A549 (cell line): Measurements from ENCODE around the gene ROR1. TPM values are rescaled to one million over a fixed set of nuclear protein-coding genes. Genes with fewer than 3 reads are reported as not detected.

Source experiments
- ATAC-seq, 2 experiments: fragments of 200-7000 bp in 1 of 2; fragments of >200 bp in 1 of 2; cut with Nextera tagmentation in 1 of 2; cut with Tn5 transposase in 1 of 2; 3 replicates each; pipeline versions ENCODE4 v1.8.0 to v1.9.1; 2018 to 2020; ENCODE audit warnings: mild to moderate bottlenecking in 1 of 2, moderate library complexity in 1 of 2
- CTCF ChIA-PET: fragments of 300-600 bp; sonication (Branson Sonifier 250); formaldehyde crosslinking; extraction: SDS; loops from one replicate; lab custom pipeline; 2021; ENCODE audit warnings: antibody characterized with exemption, inconsistent platforms; lab: Yijun Ruan, JAX
- POLR2A ChIA-PET: fragments of 350-600 bp; formaldehyde crosslinking; extraction: SDS; loops from one replicate; lab custom pipeline; 2021; ENCODE audit warnings: antibody characterized with exemption, inconsistent platforms; lab: Yijun Ruan, JAX
- DNase-seq, 2 experiments: peaks; one replicate each; pipeline versions ENCODE4 v3.0.0 to v3.0.0-alpha.2; 2011 to 2016; ENCODE audit warnings: low read depth in 1 of 2, low spot score in 1 of 2
- FAIRE-seq: peaks from 2 replicates; lab custom pipeline; 2011; peaks lifted over from hg19 to GRCh38; lab: Jason Lieb, UNC
- H3K27ac ChIP-seq, 2 experiments: fragments of >200 bp; sonication (Bioruptor Twin); formaldehyde crosslinking; 3 replicates each; pipeline ENCODE4 v1.5.1; 2016 to 2017
- H3K4me1 ChIP-seq: fragments of >200 bp; sonication (Bioruptor Twin); formaldehyde crosslinking; 3 replicates; pipeline ENCODE4 v1.6.1; 2016
- H3K4me2 ChIP-seq: fragments of >200 bp; sonication (Bioruptor Twin); formaldehyde crosslinking; 3 replicates; pipeline ENCODE4 v1.6.1; 2016
- H3K4me3 ChIP-seq: fragments of >200 bp; sonication (Bioruptor Twin); formaldehyde crosslinking; 3 replicates; pipeline ENCODE4 v1.5.1; 2016
- H3K9me3 ChIP-seq: fragments of >200 bp; sonication (Bioruptor Twin); formaldehyde crosslinking; 3 replicates; pipeline ENCODE4 v1.6.1; 2016
- BCL3 ChIP-seq: fragments of >200 bp; sonication (Bioruptor Twin); formaldehyde crosslinking; IDR thresholded peaks from 3 replicates; pipeline ENCODE4 v1.6.1; 2016
- CBX8 ChIP-seq: fragments of 200-600 bp; sonication (generic); IDR thresholded peaks from 2 replicates; pipeline ENCODE4 v1.6.1; 2016
- CEBPB ChIP-seq, 2 experiments: fragments of >200 bp in 1 of 2; sonication (Bioruptor Twin) in 1 of 2; formaldehyde crosslinking in 1 of 2; IDR thresholded peaks; 2 replicates each; pipeline ENCODE4 v1.6.1; 2012 to 2016
- CHD4 ChIP-seq: fragments of 200-600 bp; sonication (generic); IDR thresholded peaks from 2 replicates; pipeline ENCODE4 v1.6.1; 2016; ENCODE audit warnings: antibody characterized with exemption, mild to moderate bottlenecking, borderline replicate concordance
- CTCF ChIP-seq: fragments of >200 bp; sonication (Bioruptor Twin); formaldehyde crosslinking; IDR thresholded peaks from 3 replicates; pipeline ENCODE4 v1.5.1; 2016
- E2F6 ChIP-seq: IDR thresholded peaks from 2 replicates; pipeline ENCODE4 v1.6.1; 2012; ENCODE audit warnings: low read depth, borderline replicate concordance
- EP300 ChIP-seq, 2 experiments: fragments of >200 bp; sonication (Bioruptor Twin); formaldehyde crosslinking; IDR thresholded peaks; 2 replicates in 1 of 2; 3 replicates in 1 of 2; pipeline ENCODE4 v1.6.1; 2016 to 2017
- ESRRA ChIP-seq: fragments of 150-350 bp; IDR thresholded peaks from 2 replicates; pipeline ENCODE4 v1.6.1; 2014; ENCODE audit warnings: mild to moderate bottlenecking, low read length, borderline replicate concordance
- FOXS1 ChIP-seq: fragments of 250-450 bp; sonication (Bioruptor Pico); IDR thresholded peaks from 2 replicates; pipeline ENCODE4 v1.5.0; 2020; ENCODE audit warnings: mild to moderate bottlenecking, moderate library complexity
- HDAC2 ChIP-seq: fragments of 200-600 bp; sonication (generic); IDR thresholded peaks from 2 replicates; pipeline ENCODE4 v1.6.1; 2016
- HOXA7 ChIP-seq: fragments of 250-450 bp; sonication (Bioruptor Pico); IDR thresholded peaks from 2 replicates; pipeline ENCODE4 v1.5.0; 2020; ENCODE audit warnings: mild to moderate bottlenecking, moderate library complexity
- HOXB13 ChIP-seq: fragments of 250-450 bp; sonication (Bioruptor Pico); IDR thresholded peaks from 2 replicates; pipeline ENCODE4 v1.5.0; 2020; ENCODE audit warnings: low read depth, mild to moderate bottlenecking, moderate library complexity
- JUN ChIP-seq, 2 experiments: fragments of >200 bp; sonication (Bioruptor Twin); formaldehyde crosslinking; IDR thresholded peaks; 2 replicates in 1 of 2; 3 replicates in 1 of 2; pipeline ENCODE4 v1.6.1; 2016 to 2017
- MAFK ChIP-seq: fragments of 450-650 bp; IDR thresholded peaks from 2 replicates; pipeline ENCODE4 v1.6.1; 2014; ENCODE audit not compliant: partially characterized antibody
- MYC ChIP-seq: IDR thresholded peaks from 2 replicates; pipeline ENCODE4 v1.6.1; 2012; ENCODE audit warnings: mild to moderate bottlenecking, inconsistent platforms, low read length, improper control_type of control experiment, borderline replicate concordance
- NR3C1 ChIP-seq: fragments of >200 bp; sonication (Bioruptor Twin); formaldehyde crosslinking; IDR thresholded peaks from 3 replicates; pipeline ENCODE4 v1.6.1; 2017
- PBX3 ChIP-seq: IDR thresholded peaks from 2 replicates; pipeline ENCODE4 v1.6.1; 2012
- PHF8 ChIP-seq: fragments of 200-600 bp; sonication (generic); IDR thresholded peaks from 2 replicates; pipeline ENCODE4 v1.6.1; 2016; ENCODE audit warnings: low read depth, mild to moderate bottlenecking, antibody characterized with exemption, moderate library complexity, borderline replicate concordance
- POLR2A ChIP-seq: IDR thresholded peaks from 2 replicates; pipeline ENCODE4 v1.6.1; 2012; ENCODE audit warnings: mild to moderate bottlenecking, low read length
- RAD21 ChIP-seq, 2 experiments: fragments of >200 bp in 1 of 2; sonication (Bioruptor Twin) in 1 of 2; formaldehyde crosslinking in 1 of 2; IDR thresholded peaks in 1 of 2; conservative IDR thresholded peaks in 1 of 2; 2 replicates in 1 of 2; 3 replicates in 1 of 2; pipeline ENCODE4 v1.6.1; 2012 to 2018; ENCODE audit warnings: inconsistent platforms in 1 of 2
- RARB ChIP-seq: fragments of 250-450 bp; sonication (Bioruptor Pico); IDR thresholded peaks from 2 replicates; pipeline ENCODE4 v1.8.0; 2021; ENCODE audit warnings: mild to moderate bottlenecking, moderate library complexity
- RNF2 ChIP-seq: fragments of 200-600 bp; sonication (generic); IDR thresholded peaks from 2 replicates; pipeline ENCODE4 v1.6.1; 2016; ENCODE audit warnings: low read depth, mild to moderate bottlenecking, antibody characterized with exemption, moderate library complexity, borderline replicate concordance
- ZSCAN20 ChIP-seq: fragments of 250-450 bp; sonication (Bioruptor Pico); IDR thresholded peaks from 2 replicates; pipeline ENCODE4 v1.8.0; 2022; ENCODE audit warnings: mild to moderate bottlenecking, moderate library complexity
- WGBS: methylation state at CpG from one replicate; pipeline ENCODE4 v1.1.6; 2017; ENCODE audit errors: missing lambda C conversion rate; 5-methylcytosine and 5-hydroxymethylcytosine counted together
- polyA plus RNA-seq, 4 experiments: library from polyadenylated mRNA; depleted of rRNA in 3 of 4; stranded (reverse); fragments of >200 nt; fragmentation: RNase III in 1 of 4; extraction: RNeasy Plus Mini Kit Qiagen cat#74134 plus additional on column Dnase treatment in 1 of 4; gene quantifications; 2 replicates in 3 of 4; 3 replicates in 1 of 4; pipeline ENCODE4 v1.2.3, GENCODE V29; 2011 to 2017

ROR1 gene
- polyA plus RNA-seq, 2 of the 4 experiments (the other 2 are of a cell fraction): 6.5 to 19.0 TPM

- ChIA-PET CTCF (interaction anchor here (1.1 kb wide), 1 partner anchor 45 kb away, joined by 3 read pairs; no protein-coding TSS in a partner anchor), POLR2A (no interaction called here)
- ATAC-seq: no peak
These were observed 408.4 kb downstream of the ROR1 start for GRCh38 chr1:64182207-64182606.

GRCh38 chr1:64183395-64184002 lies 409.7 kb downstream of the ROR1 start:
- H3K9me3 ChIP-seq: no peaks in the 10 kb centered on the region
- FAIRE-seq: no peak
- no peak overlapping the region for H3K4me3 ChIP-seq
- no peaks in the 10 kb centered on the region for H3K4me1 ChIP-seq
- ChIA-PET POLR2A (no interaction called here), CTCF (interaction anchor here (1.4 kb wide), 1 partner anchor 46 kb away, joined by 3 read pairs; no protein-coding TSS in a partner anchor)
- no peak overlapping the region for H3K4me2 ChIP-seq
- TF ChIP-seq EP300 (IDR thresholded peaks at IDR 0.05): no peak
- TF ChIP-seq CEBPB (IDR thresholded peaks at IDR 0.05): no peak
- no peak for TF ChIP-seq ESRRA
- TF ChIP-seq PBX3: no peak
- TF ChIP-seq RAD21 (conservative IDR thresholded peaks at IDR 0.05 in 1 of 2, IDR thresholded peaks at IDR 0.05 in 1 of 2): no peak
- TF ChIP-seq CHD4: no peak
- no peak for TF ChIP-seq BCL3
- no peak for TF ChIP-seq CBX8
- TF ChIP-seq ZSCAN20 (CRISPR knock-in tag): no peak
- TF ChIP-seq HOXB13: no peak
- TF ChIP-seq HOXA7 (CRISPR knock-in tag): no peak
- no peak for TF ChIP-seq FOXS1 (CRISPR knock-in tag)
- no peak for TF ChIP-seq MYC
- TF ChIP-seq HDAC2: no peak
- ATAC-seq: no peak
- no peak overlapping the region for H3K27ac ChIP-seq
- DNase-seq: no peak
- WGBS: 87% methylated on average over 5 of the region's 5 CpGs

More at GRCh38 chr1:64182207-64182606, 408.4 kb downstream of the ROR1 start:
- TF ChIP-seq JUN (IDR thresholded peaks at IDR 0.05): no peak
- TF ChIP-seq ESRRA: no peak
- TF ChIP-seq POLR2A: no peak
- TF ChIP-seq RARB (CRISPR knock-in tag): no peak
- Histone ChIP-seq H3K4me2 (no peak overlapping the region), H3K27ac (no peak overlapping the region), H3K4me3 (no peak overlapping the region), H3K9me3 (no peaks in the 10 kb centered on the region), H3K4me1 (no peaks in the 10 kb centered on the region)
- 72% methylated on average over 2 of the region's 2 CpGs for WGBS
- no peak for DNase-seq
- FAIRE-seq: no peak

GRCh38 chr1:64184003-64184440 lies 410.2 kb downstream of the ROR1 start:
- no peak; a peak in 1 of 6 replicates for ATAC-seq
- 66% methylated on average over 5 of the region's 5 CpGs for WGBS

More at GRCh38 chr1:64184003-64184440, 410.2 kb downstream of the ROR1 start:
- Histone ChIP-seq H3K9me3 (no peaks in the 10 kb centered on the region), H3K4me2 (no peak overlapping the region), H3K27ac (no peak overlapping the region), H3K4me1 (no peaks in the 10 kb centered on the region), H3K4me3 (no peak overlapping the region)
- no peak for FAIRE-seq
- TF ChIP-seq E2F6: no peak
- no peak for TF ChIP-seq PHF8
- no peak for TF ChIP-seq MYC
- no peak for TF ChIP-seq MAFK
- no peak for TF ChIP-seq RNF2
- TF ChIP-seq POLR2A: no peak
- TF ChIP-seq CTCF: no peak
- TF ChIP-seq CBX8: no peak
- no peak for TF ChIP-seq NR3C1
- ChIA-PET POLR2A (no interaction called here), CTCF (interaction anchor here (0.6 to 1.4 kb wide), 2 partner anchors 46 to 53 kb away, joined by 3 read pairs; no protein-coding TSS in a partner anchor)
- DNase-seq: no peak
